Measurements from ENCODE around the gene CEP104.

DNA sequence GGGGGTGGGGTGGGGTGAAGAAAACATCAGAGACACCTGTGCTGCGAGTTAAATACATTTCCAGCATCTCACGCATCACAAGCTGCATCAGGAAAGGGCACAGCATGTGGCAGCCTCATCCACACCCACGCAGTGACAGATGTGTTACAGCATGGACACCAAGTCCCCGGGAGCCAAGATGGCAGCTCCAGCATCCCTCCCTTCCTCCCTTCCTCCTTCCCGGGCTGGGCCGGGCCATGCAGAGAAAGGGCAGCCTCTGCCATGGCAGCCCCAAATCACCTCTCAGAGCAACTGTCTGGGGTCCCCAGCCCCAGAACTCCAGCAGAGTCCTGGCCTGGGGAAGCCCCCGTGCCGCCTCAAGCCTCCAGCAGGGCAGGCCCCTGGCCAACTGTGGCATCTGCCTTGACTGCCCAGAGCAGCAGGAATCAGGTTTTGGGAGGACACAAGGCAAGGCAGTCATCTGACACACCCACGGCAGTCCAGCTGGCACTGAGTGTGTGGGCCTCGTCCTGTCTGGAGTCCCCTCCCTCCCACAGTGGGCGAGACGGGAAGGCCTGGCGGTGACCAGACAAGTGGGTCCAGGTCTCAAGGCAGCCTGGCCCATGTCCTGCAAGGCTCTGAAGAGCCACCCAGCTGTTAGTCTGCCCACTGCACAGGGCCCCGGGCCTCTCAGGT is 78.3 kb downstream of the CEP104 start:
- TF ChIP-seq, protein P1, sequence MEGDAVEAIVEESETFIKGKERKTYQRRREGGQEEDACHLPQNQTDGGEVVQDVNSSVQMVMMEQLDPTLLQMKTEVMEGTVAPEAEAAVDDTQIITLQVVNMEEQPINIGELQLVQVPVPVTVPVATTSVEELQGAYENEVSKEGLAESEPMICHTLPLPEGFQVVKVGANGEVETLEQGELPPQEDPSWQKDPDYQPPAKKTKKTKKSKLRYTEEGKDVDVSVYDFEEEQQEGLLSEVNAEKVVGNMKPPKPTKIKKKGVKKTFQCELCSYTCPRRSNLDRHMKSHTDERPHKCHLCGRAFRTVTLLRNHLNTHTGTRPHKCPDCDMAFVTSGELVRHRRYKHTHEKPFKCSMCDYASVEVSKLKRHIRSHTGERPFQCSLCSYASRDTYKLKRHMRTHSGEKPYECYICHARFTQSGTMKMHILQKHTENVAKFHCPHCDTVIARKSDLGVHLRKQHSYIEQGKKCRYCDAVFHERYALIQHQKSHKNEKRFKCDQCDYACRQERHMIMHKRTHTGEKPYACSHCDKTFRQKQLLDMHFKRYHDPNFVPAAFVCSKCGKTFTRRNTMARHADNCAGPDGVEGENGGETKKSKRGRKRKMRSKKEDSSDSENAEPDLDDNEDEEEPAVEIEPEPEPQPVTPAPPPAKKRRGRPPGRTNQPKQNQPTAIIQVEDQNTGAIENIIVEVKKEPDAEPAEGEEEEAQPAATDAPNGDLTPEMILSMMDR (IDR thresholded peaks at IDR 0.05), result no peak
- TF ChIP-seq HOXA7 (CRISPR knock-in tag; IDR thresholded peaks at IDR 0.05), result no peak
